HepG2 (cell line): ENCODE measurements around the gene DHX16. TPM values are rescaled to one million over a fixed set of nuclear protein-coding genes. Genes with fewer than 3 reads are reported as not detected.
A peak's percentile ranks its signal among the peaks of the same experiment; 100 is the strongest.

Experiments used
- ARNT ChIP-seq: fragments of 450-650 bp; IDR thresholded peaks from 2 replicates; pipeline ENCODE4 v1.6.1; 2017
- CHD2 ChIP-seq: IDR thresholded peaks from 2 replicates; pipeline ENCODE4 v1.6.1; 2011; ENCODE audit warnings: low read depth, low read length, improper control_type of control experiment
- DNMT3B ChIP-seq: conservative IDR thresholded peaks from 2 replicates; pipeline ENCODE4 v1.6.1; 2016; ENCODE audit warnings: missing biosample characterization, control low read depth
- FOXC1 ChIP-seq: sonication (generic); formaldehyde crosslinking; IDR thresholded peaks from 2 replicates; pipeline ENCODE4 v1.8.0; 2022; ENCODE audit warnings: mild to moderate bottlenecking, missing genetic modification reagents, borderline replicate concordance
- HHEX ChIP-seq: IDR thresholded peaks from 2 replicates; pipeline ENCODE4 v1.6.1; 2016; ENCODE audit warnings: control low read depth
- HNF4G ChIP-seq, 2 experiments: sonication (generic) in 1 of 2; formaldehyde crosslinking in 1 of 2; IDR thresholded peaks; 2 replicates each; pipeline versions ENCODE4 v1.4.0 to v1.6.1; 2011 to 2020; ENCODE audit warnings: borderline replicate concordance in 2 of 2, low read depth in 2 of 2, mild to moderate bottlenecking in 2 of 2, low read length in 1 of 2, missing genetic modification reagents in 1 of 2, moderate library complexity in 1 of 2
- HOXA5 ChIP-seq: sonication (generic); formaldehyde crosslinking; IDR thresholded peaks from 2 replicates; pipeline ENCODE4 v1.4.0; 2020; ENCODE audit warnings: missing genetic modification reagents
- JARID2 ChIP-seq: sonication (generic); formaldehyde crosslinking; IDR thresholded peaks from 2 replicates; pipeline ENCODE4 v1.8.1; 2023; ENCODE audit warnings: missing genetic modification reagents, inconsistent platforms; ENCODE audit not compliant: insufficient replicate concordance
- KDM6A ChIP-seq: IDR thresholded peaks from 2 replicates; pipeline ENCODE4 v1.6.1; 2016; ENCODE audit warnings: low read depth
- KLF9 ChIP-seq: IDR thresholded peaks from 2 replicates; pipeline ENCODE4 v1.6.1; 2016; ENCODE audit warnings: low read depth
- NFIB ChIP-seq: sonication (generic); formaldehyde crosslinking; IDR thresholded peaks from 2 replicates; pipeline ENCODE4 v1.9.0; 2021; ENCODE audit warnings: missing genetic modification reagents, mild to moderate bottlenecking, borderline replicate concordance
- PRMT3 ChIP-seq: sonication (generic); formaldehyde crosslinking; IDR thresholded peaks from 2 replicates; pipeline ENCODE4 v1.8.1; 2022; ENCODE audit warnings: low read depth, mild to moderate bottlenecking, moderate library complexity, missing genetic modification reagents, borderline replicate concordance
- RNF2 ChIP-seq: fragments of 450-650 bp; conservative IDR thresholded peaks from 2 replicates; pipeline ENCODE4 v1.6.1; 2016; ENCODE audit warnings: low read depth
- SMC3 ChIP-seq: IDR thresholded peaks from 2 replicates; pipeline ENCODE4 v1.6.1; 2011; ENCODE audit warnings: low read length, improper control_type of control experiment
- TP53 ChIP-seq: sonication (generic); formaldehyde crosslinking; conservative IDR thresholded peaks from 2 replicates; pipeline ENCODE4 v1.4.0; 2020; ENCODE audit warnings: missing genetic modification reagents
- ZBTB7A ChIP-seq: sonication (generic); formaldehyde crosslinking; IDR thresholded peaks from 2 replicates; pipeline ENCODE4 v1.8.0; 2022; ENCODE audit warnings: mild to moderate bottlenecking, missing genetic modification reagents
- ZNF350 ChIP-seq: sonication (generic); formaldehyde crosslinking; IDR thresholded peaks from 2 replicates; pipeline ENCODE4 v1.4.0; 2020; ENCODE audit warnings: mild to moderate bottlenecking, low read depth, missing genetic modification reagents, borderline replicate concordance
- ZNF367 ChIP-seq: sonication (generic); formaldehyde crosslinking; IDR thresholded peaks from 2 replicates; pipeline ENCODE4 v1.4.0; 2020; ENCODE audit warnings: missing genetic modification reagents, borderline replicate concordance
- ZNF530 ChIP-seq: sonication (generic); formaldehyde crosslinking; IDR thresholded peaks from 2 replicates; pipeline ENCODE4 v1.5.0; 2020; ENCODE audit warnings: low read depth, mild to moderate bottlenecking, missing genetic modification reagents
- ZNF552 ChIP-seq: sonication (generic); formaldehyde crosslinking; IDR thresholded peaks from 2 replicates; pipeline ENCODE4 v1.9.0; 2022; ENCODE audit warnings: missing genetic modification reagents, mild to moderate bottlenecking, borderline replicate concordance
- ZNF589 ChIP-seq: sonication (generic); formaldehyde crosslinking; conservative IDR thresholded peaks from 2 replicates; pipeline ENCODE4 v1.8.0; 2022; ENCODE audit warnings: mild to moderate bottlenecking, moderate library complexity, missing genetic modification reagents
- polyA plus RNA-seq, 8 experiments: library from polyadenylated mRNA; depleted of rRNA in 3 of 8; stranded (reverse) in 7 of 8; unstranded in 1 of 8; fragments of >200 nt; fragmentation: Illumina TruSeq in 4 of 8; extraction: Trizol in 4 of 8; gene quantifications; 2 replicates each; pipeline versions ENCODE4 v1.2.1 to v1.2.3, GENCODE V29; 2011 to 2016; ENCODE audit warnings: low read depth in 4 of 8, missing spikeins in 1 of 8, mixed read lengths in 1 of 8; ENCODE audit not compliant: insufficient read depth in 1 of 8
- total RNA-seq, 5 experiments: library from RNA; depleted of rRNA; stranded (reverse); fragments of >200 nt; fragmentation: Illumina TruSeq; extraction: Trizol; gene quantifications; 2 replicates each; pipeline ENCODE4 v1.2.3, GENCODE V29; 2016; ENCODE audit warnings: low read depth in 1 of 5
- TF ChIP-seq, protein P1 (sequence below): sonication (generic); formaldehyde crosslinking; IDR thresholded peaks from 2 replicates; pipeline ENCODE4 v1.4.0; 2020; ENCODE audit warnings: missing genetic modification reagents
- TF ChIP-seq, protein P2 (sequence below): sonication (generic); formaldehyde crosslinking; IDR thresholded peaks from 2 replicates; pipeline ENCODE4 v1.8.1; 2022; ENCODE audit warnings: mild to moderate bottlenecking, missing genetic modification reagents
- TF ChIP-seq, protein P3 (sequence below): sonication (generic); formaldehyde crosslinking; IDR thresholded peaks from 2 replicates; pipeline ENCODE4 v1.5.0; 2020; ENCODE audit warnings: mild to moderate bottlenecking, missing genetic modification reagents
- TF ChIP-seq, protein P4 (sequence below): sonication (generic); formaldehyde crosslinking; IDR thresholded peaks from 2 replicates; pipeline ENCODE4 v1.8.0; 2022; ENCODE audit warnings: low read depth, missing genetic modification reagents

The DHX16 gene
- total and polyA plus RNA-seq, 2 of the 13 experiments (the other 11 are each of a cell fraction or from before 2014, with no cell fraction given): 57.0 to 58.5 TPM

DNA sequence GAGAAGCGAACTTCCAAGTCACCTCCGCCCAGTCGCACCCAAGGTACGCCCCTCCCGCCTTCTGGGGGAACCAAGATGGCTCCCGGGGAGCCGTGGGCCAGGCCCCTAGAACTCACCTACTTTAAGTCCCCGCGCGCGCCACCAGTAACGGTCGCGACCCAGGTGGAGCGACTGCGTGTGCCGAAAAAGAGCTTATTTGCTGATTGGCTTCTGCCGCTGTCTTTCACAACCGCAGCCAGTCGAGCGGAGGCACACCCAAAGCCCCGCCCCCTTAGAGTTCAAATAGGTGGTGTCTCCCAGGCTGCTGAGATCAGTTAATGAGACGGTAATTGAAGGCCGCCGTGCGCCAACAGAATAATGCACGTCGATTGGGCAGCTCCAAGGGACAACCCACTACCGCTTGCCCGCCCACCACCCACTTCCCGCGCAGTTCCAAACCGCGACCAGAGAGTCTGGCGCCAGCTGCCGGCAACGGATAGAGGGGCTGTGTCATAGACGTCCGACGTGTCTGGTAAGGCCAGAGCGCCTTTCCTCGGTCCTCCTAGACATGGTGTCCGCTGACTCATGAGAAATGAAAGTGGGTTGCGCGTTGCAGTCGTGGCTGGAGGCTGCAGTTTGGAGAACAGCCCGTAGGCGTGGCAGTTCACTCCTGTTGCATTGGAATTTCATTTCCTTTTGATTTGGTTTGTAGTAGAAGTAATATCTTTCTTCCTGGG is 44.5 kb upstream of the DHX16 start, which contains the start of gene MDC1 (continued):
- TF ChIP-seq, protein P1, sequence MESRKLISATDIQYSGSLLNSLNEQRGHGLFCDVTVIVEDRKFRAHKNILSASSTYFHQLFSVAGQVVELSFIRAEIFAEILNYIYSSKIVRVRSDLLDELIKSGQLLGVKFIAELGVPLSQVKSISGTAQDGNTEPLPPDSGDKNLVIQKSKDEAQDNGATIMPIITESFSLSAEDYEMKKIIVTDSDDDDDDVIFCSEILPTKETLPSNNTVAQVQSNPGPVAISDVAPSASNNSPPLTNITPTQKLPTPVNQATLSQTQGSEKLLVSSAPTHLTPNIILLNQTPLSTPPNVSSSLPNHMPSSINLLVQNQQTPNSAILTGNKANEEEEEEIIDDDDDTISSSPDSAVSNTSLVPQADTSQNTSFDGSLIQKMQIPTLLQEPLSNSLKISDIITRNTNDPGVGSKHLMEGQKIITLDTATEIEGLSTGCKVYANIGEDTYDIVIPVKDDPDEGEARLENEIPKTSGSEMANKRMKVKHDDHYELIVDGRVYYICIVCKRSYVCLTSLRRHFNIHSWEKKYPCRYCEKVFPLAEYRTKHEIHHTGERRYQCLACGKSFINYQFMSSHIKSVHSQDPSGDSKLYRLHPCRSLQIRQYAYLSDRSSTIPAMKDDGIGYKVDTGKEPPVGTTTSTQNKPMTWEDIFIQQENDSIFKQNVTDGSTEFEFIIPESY (CRISPR knock-in tag): peak; percentile 89
- TF ChIP-seq CHD2: peak; percentile 78
- TF ChIP-seq, protein P2, sequence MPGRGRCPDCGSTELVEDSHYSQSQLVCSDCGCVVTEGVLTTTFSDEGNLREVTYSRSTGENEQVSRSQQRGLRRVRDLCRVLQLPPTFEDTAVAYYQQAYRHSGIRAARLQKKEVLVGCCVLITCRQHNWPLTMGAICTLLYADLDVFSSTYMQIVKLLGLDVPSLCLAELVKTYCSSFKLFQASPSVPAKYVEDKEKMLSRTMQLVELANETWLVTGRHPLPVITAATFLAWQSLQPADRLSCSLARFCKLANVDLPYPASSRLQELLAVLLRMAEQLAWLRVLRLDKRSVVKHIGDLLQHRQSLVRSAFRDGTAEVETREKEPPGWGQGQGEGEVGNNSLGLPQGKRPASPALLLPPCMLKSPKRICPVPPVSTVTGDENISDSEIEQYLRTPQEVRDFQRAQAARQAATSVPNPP: peak; percentile 96
- TF ChIP-seq ZNF350 (CRISPR knock-in tag): peak; percentile 99
- TF ChIP-seq PRMT3: no peak
- peak; percentile 97 for TF ChIP-seq ZNF589 (CRISPR knock-in tag)
- TF ChIP-seq ZNF367 (CRISPR knock-in tag): 0 out of 2 replicates have a peak, but pooled peaks have one; percentile 36
- TF ChIP-seq HHEX (CRISPR knock-in tag): 0 out of 2 replicates have a peak, but pooled peaks have one; percentile 35
- peak; percentile 56; the same call in 1 of the 2 replicates for TF ChIP-seq TP53 (CRISPR knock-in tag)
- no peak for TF ChIP-seq SMC3
- TF ChIP-seq, protein P3, sequence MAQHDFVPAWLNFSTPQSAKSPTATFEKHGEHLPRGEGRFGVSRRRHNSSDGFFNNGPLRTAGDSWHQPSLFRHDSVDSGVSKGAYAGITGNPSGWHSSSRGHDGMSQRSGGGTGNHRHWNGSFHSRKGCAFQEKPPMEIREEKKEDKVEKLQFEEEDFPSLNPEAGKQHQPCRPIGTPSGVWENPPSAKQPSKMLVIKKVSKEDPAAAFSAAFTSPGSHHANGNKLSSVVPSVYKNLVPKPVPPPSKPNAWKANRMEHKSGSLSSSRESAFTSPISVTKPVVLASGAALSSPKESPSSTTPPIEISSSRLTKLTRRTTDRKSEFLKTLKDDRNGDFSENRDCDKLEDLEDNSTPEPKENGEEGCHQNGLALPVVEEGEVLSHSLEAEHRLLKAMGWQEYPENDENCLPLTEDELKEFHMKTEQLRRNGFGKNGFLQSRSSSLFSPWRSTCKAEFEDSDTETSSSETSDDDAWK: no peak
- TF ChIP-seq FOXC1 (CRISPR knock-in tag): no peak
- peak; percentile 94 for TF ChIP-seq DNMT3B (CRISPR knock-in tag)
- TF ChIP-seq HNF4G (IDR thresholded peaks at IDR 0.05; ENCODE audit: borderline replicate concordance, low read depth, low read length): no peak
- peak; percentile 69 for TF ChIP-seq HNF4G (CRISPR knock-in tag; IDR thresholded peaks at IDR 0.05; ENCODE audit: borderline replicate concordance, low read depth)
- TF ChIP-seq ZNF552 (CRISPR knock-in tag): no peak
- no peak for TF ChIP-seq ZBTB7A (CRISPR knock-in tag)
- TF ChIP-seq KDM6A (CRISPR knock-in tag): no peak
- peak; percentile 82 for TF ChIP-seq HOXA5
- TF ChIP-seq NFIB (CRISPR knock-in tag): no peak
- no peak for TF ChIP-seq ARNT
- 0 out of 2 replicates have a peak, but pooled peaks have one; percentile 19 for TF ChIP-seq RNF2
- TF ChIP-seq KLF9: peak; percentile 99
- TF ChIP-seq, protein P4, sequence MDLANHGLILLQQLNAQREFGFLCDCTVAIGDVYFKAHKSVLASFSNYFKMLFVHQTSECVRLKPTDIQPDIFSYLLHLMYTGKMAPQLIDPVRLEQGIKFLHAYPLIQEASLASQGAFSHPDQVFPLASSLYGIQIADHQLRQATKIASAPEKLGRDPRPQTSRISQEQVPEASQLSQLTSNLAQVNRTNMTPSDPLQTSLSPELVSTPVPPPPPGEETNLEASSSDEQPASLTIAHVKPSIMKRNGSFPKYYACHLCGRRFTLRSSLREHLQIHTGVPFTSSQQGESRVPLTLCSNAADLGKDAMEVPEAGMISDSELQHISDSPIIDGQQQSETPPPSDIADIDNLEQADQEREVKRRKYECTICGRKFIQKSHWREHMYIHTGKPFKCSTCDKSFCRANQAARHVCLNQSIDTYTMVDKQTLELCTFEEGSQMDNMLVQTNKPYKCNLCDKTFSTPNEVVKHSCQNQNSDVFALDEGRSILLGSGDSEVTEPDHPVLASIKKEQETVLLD (CRISPR knock-in tag): peak; percentile 91
- TF ChIP-seq JARID2 (CRISPR knock-in tag): no peak
- TF ChIP-seq ZNF530 (CRISPR knock-in tag): no peak
